T-cell (primary cell): ENCODE measurements around the gene ADAMTS19. TPM values are rescaled to one million over a fixed set of nuclear protein-coding genes. Genes with fewer than 3 reads are reported as not detected.

Experiments
- ATAC-seq, 4 experiments: fragments of 200-7000 bp in 3 of 4; fragments of 150-1000 bp in 1 of 4; cut with Tn5 transposase; replicated peaks in 1 of 4; 1 replicate in 3 of 4; 2 replicates in 1 of 4; pipeline ENCODE4 v1.10.0; 2021; ENCODE audit warnings: moderate library complexity in 3 of 4, mild to moderate bottlenecking in 2 of 4, moderate number of reproducible peaks in 1 of 4
- CTCF ChIA-PET, 2 donors: fragments of 300-600 bp; sonication (Branson Sonifier 250); formaldehyde crosslinking; loops; one replicate each; lab custom pipeline; 2022; ENCODE audit warnings: antibody characterized with exemption in 2 of 2; lab: Charles Lee
- POLR2A ChIA-PET, 2 donors: fragments of 300-600 bp; sonication (Branson Sonifier 250); formaldehyde crosslinking; loops; one replicate each; lab custom pipeline; 2022; ENCODE audit warnings: antibody characterized with exemption in 2 of 2; lab: Charles Lee
- DNase-seq, 35 experiments: peaks; one replicate each; pipeline versions ENCODE4 v3.0.0 to v3.0.0-alpha.2; 2013 to 2023
- H3K27ac ChIP-seq: one replicate; pipeline ENCODE4 v1.5.1; 2013; ENCODE audit warnings: low read length
- H3K27me3 ChIP-seq, 2 experiments: replicated peaks in 1 of 2; 1 replicate in 1 of 2; 2 replicates in 1 of 2; pipeline versions ENCODE4 v1.6.1 to v1.7.0; 2013; ENCODE audit warnings: low read length in 1 of 2, mixed read lengths in 1 of 2; ENCODE audit not compliant: control insufficient read depth in 2 of 2, insufficient read depth in 2 of 2; ENCODE audit errors: extremely low read depth in 1 of 2
- H3K36me3 ChIP-seq, 2 donors: 1 replicate in 1 of 2; 2 replicates in 1 of 2; pipeline versions ENCODE4 v1.6.1 to v1.7.0; 2013; ENCODE audit warnings: low read length in 1 of 2; ENCODE audit not compliant: control insufficient read depth in 2 of 2, insufficient read depth in 1 of 2; ENCODE audit errors: extremely low read depth in 1 of 2
- H3K4me1 ChIP-seq, 2 experiments: 1 replicate in 1 of 2; 2 replicates in 1 of 2; pipeline versions ENCODE4 v1.6.1 to v1.7.0; 2013; ENCODE audit warnings: low read length in 2 of 2, mixed read lengths in 1 of 2; ENCODE audit not compliant: insufficient read depth in 2 of 2, control insufficient read depth in 1 of 2; ENCODE audit errors: extremely low read depth in 1 of 2
- H3K4me3 ChIP-seq, 2 donors: 1 replicate in 1 of 2; 2 replicates in 1 of 2; pipeline versions ENCODE4 v1.5.1 to v1.7.0; 2013; ENCODE audit warnings: mild to moderate bottlenecking in 2 of 2, low read length in 1 of 2, moderate library complexity in 1 of 2; ENCODE audit not compliant: control insufficient read depth in 1 of 2; ENCODE audit errors: extremely low read depth in 1 of 2
- H3K9me3 ChIP-seq: 2 replicates; pipeline ENCODE4 v1.7.0; 2013
- H3K27ac Mint-ChIP-seq, 2 donors: one replicate each; pipeline ENCODE4 v1.8.0; 2020 to 2021; ENCODE audit warnings: mild to moderate bottlenecking in 2 of 2, mixed read lengths in 2 of 2
- H3K27me3 Mint-ChIP-seq, 2 donors: one replicate each; pipeline ENCODE4 v1.8.0; 2021 to 2022; ENCODE audit warnings: mixed read lengths in 2 of 2
- H3K36me3 Mint-ChIP-seq: one replicate; pipeline ENCODE4 v1.8.0; 2021; ENCODE audit warnings: mixed read lengths
- H3K4me1 Mint-ChIP-seq, 3 donors: one replicate each; pipeline ENCODE4 v1.8.0; 2020 to 2022; ENCODE audit warnings: mixed read lengths in 3 of 3, mild to moderate bottlenecking in 1 of 3
- H3K4me3 Mint-ChIP-seq, 3 donors: one replicate each; pipeline ENCODE4 v1.8.0; 2020 to 2022; ENCODE audit warnings: mild to moderate bottlenecking in 3 of 3, mixed read lengths in 3 of 3, moderate library complexity in 3 of 3
- H3K9me3 Mint-ChIP-seq, 3 donors: one replicate each; pipeline ENCODE4 v1.8.0; 2020 to 2022; ENCODE audit warnings: mixed read lengths in 3 of 3
- WGBS: methylation state at CpG from one replicate; pipeline ENCODE4 v1.1.5; 2013; ENCODE audit warnings: missing lambda C conversion rate; ENCODE audit not compliant: insufficient coverage; 5-methylcytosine and 5-hydroxymethylcytosine counted together
- total RNA-seq, 35 experiments: library from RNA in 6 of 35; stranded (reverse) in 6 of 35; fragments of 120-200 nt in 1 of 35; gene quantifications; one replicate each; pipeline versions ENCODE4 v1.2.1 to v1.2.4 and lab custom pipeline; 2013 to 2026

Gene ADAMTS19
- total RNA-seq, 5 donors from 2014 or later (not counting 1 experiment from before 2014, with no cell fraction given): 0.13 to 0.18 TPM; not detected in 3

DNA sequence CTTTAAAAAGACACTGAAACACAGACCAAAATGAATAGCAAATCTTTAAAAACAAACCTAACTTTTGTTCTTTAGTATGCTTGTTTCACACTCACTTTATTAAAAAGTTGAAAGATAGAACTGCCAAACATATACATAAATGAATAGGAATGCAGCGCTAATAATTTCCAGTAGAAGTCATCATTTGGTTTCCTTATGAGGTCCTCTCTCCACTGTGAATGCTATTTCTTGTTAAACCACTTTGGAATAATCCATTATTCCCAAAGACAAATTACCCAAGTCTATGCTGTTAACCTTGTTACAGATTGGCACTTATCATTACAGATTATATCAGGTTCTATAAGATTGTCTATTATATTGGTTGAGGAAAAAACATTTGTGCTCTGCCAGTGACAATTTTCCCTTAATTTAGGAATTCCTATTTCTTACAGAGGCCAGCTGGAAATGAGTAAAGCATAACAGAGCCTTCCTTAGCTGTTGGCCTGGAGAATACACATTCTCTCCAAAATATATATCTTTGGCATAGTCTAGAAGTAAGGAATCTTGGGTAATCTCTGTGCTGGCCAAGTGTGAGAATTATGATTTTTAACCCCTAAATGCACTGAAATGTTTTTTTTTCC is 258.5 kb downstream of the ADAMTS19 start:
- ChIA-PET CTCF (no interaction called here), POLR2A (no interaction called here)
- Mint-ChIP-seq H3K36me3 (no peaks in the 10 kb centered on the region), H3K4me1 (no peaks in the 10 kb centered on the region), H3K27me3 (no peaks in the 10 kb centered on the region), H3K9me3 (no peaks in the 10 kb centered on the region), H3K27ac (no peak overlapping the region), H3K4me3 (no peak overlapping the region)
- H3K9me3 ChIP-seq: no peaks in the 10 kb centered on the region
- no peak for ATAC-seq
- no peak overlapping the region for H3K27ac ChIP-seq
- H3K4me3 ChIP-seq: no peak overlapping the region
- WGBS: no CpG with 5 or more reads among the region's 1 CpG
- no peak for DNase-seq
- no peaks in the 10 kb centered on the region for H3K27me3 ChIP-seq
- H3K4me1 ChIP-seq: no peaks in the 10 kb centered on the region
- H3K36me3 ChIP-seq: no peaks in the 10 kb centered on the region

- no peak overlapping the region for H3K27ac Mint-ChIP-seq
Measured at GRCh38 chr5:129724222-129724621, 264.1 kb downstream of the ADAMTS19 start.

DNA sequence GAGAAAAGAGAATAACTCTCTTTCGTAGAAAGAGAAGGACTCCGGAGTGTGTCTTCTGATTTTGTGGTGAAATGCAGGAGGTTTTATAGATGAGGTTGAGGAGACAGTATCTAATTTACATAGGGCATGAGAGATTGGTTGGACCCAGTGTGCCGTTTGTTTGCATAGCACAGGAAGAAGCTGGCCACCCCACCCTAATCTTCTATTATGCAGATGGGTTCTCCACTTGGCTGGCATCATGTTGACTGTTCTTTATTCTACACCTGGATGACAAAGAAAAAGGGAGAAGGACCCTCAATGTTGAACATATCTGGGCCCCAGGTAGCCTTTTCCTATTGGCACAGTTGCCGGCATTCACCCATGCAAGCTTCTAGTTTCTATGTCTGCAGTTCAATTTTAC is 264.5 kb downstream of the ADAMTS19 start:
- Mint-ChIP-seq H3K9me3 (no peaks in the 10 kb centered on the region), H3K4me1 (no peaks in the 10 kb centered on the region), H3K27ac (no peak overlapping the region), H3K4me3 (no peak overlapping the region), H3K27me3 (no peaks in the 10 kb centered on the region), H3K36me3 (no peaks in the 10 kb centered on the region)
- Histone ChIP-seq H3K4me3 (no peak overlapping the region), H3K27ac (no peak overlapping the region), H3K27me3 (no peaks in the 10 kb centered on the region), H3K4me1 (no peaks in the 10 kb centered on the region), H3K9me3 (no peaks in the 10 kb centered on the region), H3K36me3 (no peaks in the 10 kb centered on the region)
- DNase-seq (no peak), ATAC-seq (no peak)
- WGBS: 100% methylated on average over 1 of the region's 4 CpGs
- CTCF ChIA-PET: no interaction called here
- POLR2A ChIA-PET: no interaction called here

More at GRCh38 chr5:129724222-129724621, 264.1 kb downstream of the ADAMTS19 start:
- H3K9me3 ChIP-seq: no peaks in the 10 kb centered on the region
- no peaks in the 10 kb centered on the region for H3K36me3 ChIP-seq
- H3K4me1 Mint-ChIP-seq: no peaks in the 10 kb centered on the region
- no peaks in the 10 kb centered on the region for H3K27me3 ChIP-seq
- no peak overlapping the region for H3K4me3 ChIP-seq
- no peaks in the 10 kb centered on the region for H3K27me3 Mint-ChIP-seq
- DNase-seq: no peak
- H3K4me1 ChIP-seq: no peaks in the 10 kb centered on the region
- no peak overlapping the region for H3K4me3 Mint-ChIP-seq
- H3K27ac ChIP-seq: no peak overlapping the region
- ChIA-PET CTCF (no interaction called here), POLR2A (no interaction called here)
- 40% methylated on average over 1 of the region's 2 CpGs for WGBS
- no peaks in the 10 kb centered on the region for H3K9me3 Mint-ChIP-seq
- no peak for ATAC-seq
- H3K36me3 Mint-ChIP-seq: no peaks in the 10 kb centered on the region

DNA sequence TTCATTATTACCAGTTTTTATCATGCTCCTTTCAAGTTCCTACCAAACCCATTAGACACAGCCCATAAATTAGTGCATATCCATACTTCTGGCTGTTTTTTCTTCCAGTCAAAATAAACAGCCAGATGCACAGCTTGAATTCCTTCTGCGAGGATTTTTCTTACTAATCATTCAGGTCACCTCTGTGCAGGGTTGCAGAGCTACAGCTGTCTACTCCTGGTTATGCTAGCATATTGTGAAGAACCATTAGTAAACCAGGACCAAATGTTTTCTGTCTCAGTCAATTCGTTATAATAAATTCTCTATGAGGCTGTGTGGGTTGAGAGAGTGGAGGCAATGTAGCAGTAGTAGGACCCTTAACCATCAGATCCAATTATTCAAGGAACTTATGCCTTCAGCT is 279.7 kb downstream of the ADAMTS19 start:
- Histone ChIP-seq H3K4me1 (no peaks in the 10 kb centered on the region), H3K4me3 (no peak overlapping the region), H3K9me3 (no peaks in the 10 kb centered on the region), H3K36me3 (no peaks in the 10 kb centered on the region), H3K27me3 (no peaks in the 10 kb centered on the region), H3K27ac (no peak overlapping the region)
- Mint-ChIP-seq H3K9me3 (no peaks in the 10 kb centered on the region), H3K4me3 (no peak overlapping the region), H3K36me3 (no peaks in the 10 kb centered on the region), H3K27ac (no peak overlapping the region), H3K27me3 (peaks cover 0 to 4% of the 10 kb centered on the region in 2 donors), H3K4me1 (no peaks in the 10 kb centered on the region)
- no CpG with 5 or more reads among the region's 2 CpGs for WGBS
- no peak for DNase-seq
- ATAC-seq: no peak
- ChIA-PET CTCF (no interaction called here), POLR2A (no interaction called here)

DNA sequence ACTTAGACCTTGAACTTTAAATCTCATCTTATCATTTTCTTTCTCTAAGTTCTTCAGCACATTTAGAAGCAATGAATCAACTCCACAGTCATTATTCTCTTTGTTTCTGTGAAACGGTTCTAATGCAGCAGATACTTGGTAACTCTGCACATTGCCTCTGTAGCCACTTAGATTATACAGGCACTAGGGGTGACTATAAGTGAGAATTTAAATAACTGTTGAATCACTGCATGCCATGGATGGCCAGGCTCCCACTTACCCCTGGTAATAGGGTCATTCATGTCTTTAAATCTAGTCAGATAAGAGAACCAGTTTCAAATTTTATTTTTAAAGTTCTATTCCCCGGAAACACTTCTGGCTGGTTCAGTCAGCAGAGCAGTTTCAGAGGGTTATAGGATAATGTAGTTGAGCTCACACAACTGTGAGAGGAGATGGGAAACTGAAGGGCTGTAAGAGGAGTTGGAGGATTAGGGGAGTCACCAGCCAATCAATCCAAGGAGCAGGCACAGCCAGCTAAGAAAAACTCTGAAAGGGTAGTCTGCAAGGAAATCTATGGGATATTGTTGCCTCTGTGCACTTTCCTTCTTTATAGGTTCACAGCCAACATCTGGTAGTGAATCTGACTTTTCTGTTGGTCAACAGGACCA is 283.6 kb downstream of the ADAMTS19 start:
- no peaks in the 10 kb centered on the region for H3K4me1 ChIP-seq
- DNase-seq: no peak
- no peak overlapping the region for H3K4me3 Mint-ChIP-seq
- WGBS: no CpG with 5 or more reads among the region's 2 CpGs
- H3K27me3 ChIP-seq: no peaks in the 10 kb centered on the region
- POLR2A ChIA-PET: no interaction called here
- H3K36me3 Mint-ChIP-seq: no peaks in the 10 kb centered on the region
- H3K27me3 Mint-ChIP-seq: peaks cover 0 to 4% of the 10 kb centered on the region in 2 donors
- no peaks in the 10 kb centered on the region for H3K9me3 Mint-ChIP-seq
- no peak overlapping the region for H3K27ac Mint-ChIP-seq
- no peak for ATAC-seq
- no peaks in the 10 kb centered on the region for H3K4me1 Mint-ChIP-seq
- no peak overlapping the region for H3K27ac ChIP-seq
- CTCF ChIA-PET: no interaction called here
- no peak overlapping the region for H3K4me3 ChIP-seq
- no peaks in the 10 kb centered on the region for H3K9me3 ChIP-seq
- H3K36me3 ChIP-seq: no peaks in the 10 kb centered on the region

DNA sequence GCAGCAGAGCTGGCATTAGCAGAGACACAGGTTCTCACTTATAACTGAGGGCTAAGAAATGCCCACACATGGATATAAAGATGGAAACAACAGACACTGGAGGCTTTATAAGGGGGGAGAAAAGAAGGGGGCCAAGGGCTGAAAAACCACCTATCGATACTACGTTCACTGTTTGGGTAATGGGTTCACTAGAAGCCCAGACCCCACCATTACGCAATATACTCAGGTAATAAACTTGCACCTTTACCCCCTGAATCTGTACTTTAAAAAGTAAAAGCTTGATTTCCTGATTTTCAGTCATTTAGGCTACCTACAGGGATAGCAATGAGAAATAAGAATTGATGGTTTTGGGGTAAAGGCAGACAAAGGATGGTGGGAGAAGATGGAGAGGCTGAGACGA is 285.9 kb downstream of the ADAMTS19 start:
- H3K4me1 Mint-ChIP-seq: no peaks in the 10 kb centered on the region
- CTCF ChIA-PET: no interaction called here

More for the DNA sequence above, 285.9 kb downstream of the ADAMTS19 start:
- Mint-ChIP-seq H3K27me3 (no peaks in the 10 kb centered on the region), H3K36me3 (no peaks in the 10 kb centered on the region), H3K9me3 (no peaks in the 10 kb centered on the region), H3K27ac (no peak overlapping the region), H3K4me3 (no peak overlapping the region)
- no peaks in the 10 kb centered on the region for H3K36me3 ChIP-seq
- no peak for ATAC-seq
- DNase-seq: no peak
- POLR2A ChIA-PET: no interaction called here
- WGBS: 83% methylated on average over 1 of the region's 4 CpGs
- H3K27ac ChIP-seq: no peak overlapping the region
- no peaks in the 10 kb centered on the region for H3K9me3 ChIP-seq
- H3K4me1 ChIP-seq: no peaks in the 10 kb centered on the region
- H3K27me3 ChIP-seq: no peaks in the 10 kb centered on the region
- H3K4me3 ChIP-seq: no peak overlapping the region
